Activated CD4-positive, alpha-beta T cell treated with anti-CD3 and anti-CD28 coated beads for 36 hours (primary cell): ENCODE measurements around the gene HBEGF. TPM values are rescaled to one million over a fixed set of nuclear protein-coding genes. Genes with fewer than 3 reads are reported as not detected.
A peak's percentile ranks its signal among the peaks of the same experiment; 100 is the strongest.

ENCODE experiments used
- ATAC-seq: fragments of 200-7000 bp; cut with Tn5 transposase; one replicate; pipeline ENCODE4 v1.10.0; 2021; ENCODE audit warnings: mild to moderate bottlenecking, moderate library complexity
- CTCF ChIA-PET: fragments of 350-600 bp; sonication (Branson Sonifier 250); formaldehyde crosslinking; loops from one replicate; lab custom pipeline; 2021; ENCODE audit warnings: antibody characterized with exemption; lab: Charles Lee
- POLR2A ChIA-PET: fragments of 350-600 bp; sonication (Branson Sonifier 250); formaldehyde crosslinking; loops from one replicate; lab custom pipeline; 2021; ENCODE audit warnings: antibody characterized with exemption, inconsistent platforms; lab: Charles Lee
- DNase-seq: peaks from one replicate; pipeline ENCODE4 v3.0.0-alpha.2; 2020
- H3K27ac Mint-ChIP-seq: one replicate; pipeline ENCODE4 v1.8.0; 2021; ENCODE audit warnings: mixed read lengths
- H3K27me3 Mint-ChIP-seq: one replicate; pipeline ENCODE4 v1.8.0; 2021; ENCODE audit warnings: mixed read lengths
- H3K36me3 Mint-ChIP-seq: one replicate; pipeline ENCODE4 v1.8.0; 2021; ENCODE audit warnings: low read depth, mixed read lengths
- H3K4me1 Mint-ChIP-seq: one replicate; pipeline ENCODE4 v1.8.0; 2021; ENCODE audit warnings: mixed read lengths
- H3K4me3 Mint-ChIP-seq: one replicate; pipeline ENCODE4 v1.8.0; 2021; ENCODE audit warnings: mild to moderate bottlenecking, moderate library complexity, mixed read lengths
- H3K9me3 Mint-ChIP-seq: one replicate; pipeline ENCODE4 v1.8.0; 2021; ENCODE audit warnings: low read depth, mixed read lengths
- intact Hi-C, 2 experiments: fragments of 100-400 bp; cut with DNase I in 1 of 2; cut with micrococcal nuclease in 1 of 2; formaldehyde crosslinking; loops; one replicate each; pipeline versions ENCODE4 v1.14.2 to v1.15.1; 2022 to 2024; cut with DNase I, micrococcal nuclease
- total RNA-seq, 2 experiments: library from RNA; stranded (reverse); gene quantifications; one replicate each; pipeline ENCODE4 v1.2.3, GENCODE V29; 2021

HBEGF gene
- total RNA-seq, 2 experiments from 2014 or later, result 11.8 to 12.5 TPM

DNA sequence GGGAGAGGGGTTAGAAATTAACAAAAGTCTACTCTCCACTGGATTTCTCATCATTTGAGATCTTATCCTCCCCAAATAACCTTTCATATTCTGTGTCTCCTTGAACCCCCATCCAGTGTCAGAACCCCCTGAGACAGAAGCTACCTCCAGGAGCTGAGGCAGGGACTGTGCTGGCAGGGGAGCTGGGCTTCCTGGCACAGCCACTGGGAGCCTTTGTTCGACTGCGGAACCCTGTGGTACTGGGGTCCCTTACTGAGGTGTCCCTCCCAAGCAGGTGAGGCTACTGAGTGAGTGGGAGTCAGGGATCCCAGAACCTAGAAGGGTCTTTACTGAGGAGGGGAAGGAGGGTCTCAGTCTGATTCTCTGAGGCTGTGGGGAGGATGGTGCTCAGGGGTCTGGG lies 15.5 kb upstream of the HBEGF start:
- intact Hi-C loops, result loop anchor here (2.0 kb wide), 3 partner anchors 39 to 359 kb away; partner anchors contain the start of gene ANKHD1 (in 1 of the 2)
- H3K27me3 Mint-ChIP-seq, result peaks cover 8% of the 10 kb centered on the region
- H3K4me1 Mint-ChIP-seq, result peaks cover 17% of the 10 kb centered on the region
- ChIA-PET POLR2A (no interaction called here), CTCF (interaction anchor here (0.7 to 2.8 kb wide), 6 partner anchors 10 to 1606 kb away, joined by 3 to 24 read pairs (median 5); no protein-coding TSS in a partner anchor)
- no peak overlapping the region for H3K4me3 Mint-ChIP-seq
- no peaks in the 10 kb centered on the region for H3K9me3 Mint-ChIP-seq
- no peak overlapping the region for H3K27ac Mint-ChIP-seq
- ATAC-seq (no peak), DNase-seq (no peak)
- no peaks in the 10 kb centered on the region for H3K36me3 Mint-ChIP-seq

DNA sequence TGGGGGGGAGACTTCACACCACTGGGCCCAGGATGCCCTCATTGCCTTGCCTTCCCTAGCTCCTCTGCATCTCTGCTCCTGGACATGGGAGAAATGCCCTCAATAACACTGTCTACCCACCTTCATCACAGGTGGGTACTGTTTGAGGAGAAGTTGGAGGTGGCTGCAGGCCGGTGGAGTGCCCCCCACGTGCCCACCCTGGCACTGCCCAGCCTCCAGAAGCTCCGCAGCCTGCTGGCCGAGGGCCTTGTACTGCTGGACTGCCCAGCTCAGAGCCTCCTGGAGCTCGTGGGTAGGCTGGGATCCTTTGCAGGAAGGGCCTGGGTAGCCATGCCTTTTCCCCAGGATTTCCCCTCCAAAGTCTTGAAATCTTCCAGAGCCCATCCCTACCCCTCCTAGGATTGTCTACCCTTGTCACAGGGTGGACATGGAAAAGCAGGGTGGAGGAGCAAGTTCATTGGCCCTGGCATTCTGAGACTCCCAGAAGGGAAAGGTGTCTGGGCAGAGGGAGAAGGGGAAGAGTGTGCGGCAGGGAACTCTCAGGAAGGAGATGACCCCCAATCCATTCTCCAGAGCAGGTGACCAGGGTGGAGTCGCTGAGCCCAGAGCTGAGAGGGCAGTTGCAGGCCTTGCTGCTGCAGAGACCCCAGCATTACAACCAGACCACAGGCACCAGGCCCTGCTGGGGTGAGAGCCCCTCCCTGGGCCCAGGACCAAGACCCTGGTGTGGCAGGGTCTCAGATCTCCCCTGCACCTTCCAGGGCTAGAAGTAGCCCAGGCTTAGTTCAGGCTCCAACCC lies 14.5 kb upstream of the HBEGF start:
- no peak overlapping the region for H3K4me3 Mint-ChIP-seq
- POLR2A ChIA-PET, result no interaction called here
- peaks cover 8% of the 10 kb centered on the region for H3K27me3 Mint-ChIP-seq
- H3K36me3 Mint-ChIP-seq, result no peaks in the 10 kb centered on the region
- no peaks in the 10 kb centered on the region for H3K9me3 Mint-ChIP-seq
- DNase-seq (no peak), ATAC-seq (no peak)
- no peak overlapping the region for H3K27ac Mint-ChIP-seq
- intact Hi-C loops, result no loop called here
- peaks cover 17% of the 10 kb centered on the region for H3K4me1 Mint-ChIP-seq
- CTCF ChIA-PET, result interaction anchor here (0.6 to 3.1 kb wide), 13 partner anchors 9 to 1607 kb away, joined by 3 to 24 read pairs (median 4); no protein-coding TSS in a partner anchor

DNA sequence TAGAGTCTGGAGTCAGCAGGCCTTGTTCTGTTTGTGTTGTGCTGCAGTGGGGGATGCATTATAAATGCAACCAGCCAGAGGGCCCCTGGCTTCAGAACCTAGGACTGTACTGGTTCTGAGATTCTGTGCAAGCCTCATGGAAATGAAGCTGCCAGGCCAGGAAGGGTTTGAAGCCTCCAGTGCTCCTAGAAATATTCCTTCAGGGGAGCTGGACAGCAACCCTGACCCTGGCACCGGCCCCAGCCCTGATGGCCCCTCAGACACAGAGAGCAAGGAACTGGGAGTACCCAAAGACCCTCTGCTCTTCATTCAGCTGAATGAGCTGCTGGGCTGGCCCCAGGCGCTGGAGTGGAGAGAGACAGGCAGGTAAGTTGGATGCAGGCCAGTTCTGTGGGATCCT lies 13.7 kb upstream of the HBEGF start, which contains the start of gene SLC4A9:
SLC4A9 (plus strand) TSS at position 94 of the 400 bp plus-strand sequence; CDS start at position 137, 43 bp downstream.
- Mint-ChIP-seq H3K4me3 (no peak within 1 kb of the TSS), H3K36me3 (no peaks in the 10 kb centered on the region), H3K9me3 (no peaks in the 10 kb centered on the region), H3K4me1 (peaks cover 17% of the 10 kb centered on the region), H3K27ac (no peak within 1 kb of the TSS), H3K27me3 (peaks cover 8% of the 10 kb centered on the region)
- CTCF ChIA-PET, result interaction anchor here (0.8 to 3.1 kb wide), 7 partner anchors 8 to 360 kb away, joined by 3 to 24 read pairs (median 5); no protein-coding TSS in a partner anchor
- no peak for DNase-seq
- intact Hi-C loops, result no loop called here
- POLR2A ChIA-PET, result no interaction called here
- no peak for ATAC-seq

DNA sequence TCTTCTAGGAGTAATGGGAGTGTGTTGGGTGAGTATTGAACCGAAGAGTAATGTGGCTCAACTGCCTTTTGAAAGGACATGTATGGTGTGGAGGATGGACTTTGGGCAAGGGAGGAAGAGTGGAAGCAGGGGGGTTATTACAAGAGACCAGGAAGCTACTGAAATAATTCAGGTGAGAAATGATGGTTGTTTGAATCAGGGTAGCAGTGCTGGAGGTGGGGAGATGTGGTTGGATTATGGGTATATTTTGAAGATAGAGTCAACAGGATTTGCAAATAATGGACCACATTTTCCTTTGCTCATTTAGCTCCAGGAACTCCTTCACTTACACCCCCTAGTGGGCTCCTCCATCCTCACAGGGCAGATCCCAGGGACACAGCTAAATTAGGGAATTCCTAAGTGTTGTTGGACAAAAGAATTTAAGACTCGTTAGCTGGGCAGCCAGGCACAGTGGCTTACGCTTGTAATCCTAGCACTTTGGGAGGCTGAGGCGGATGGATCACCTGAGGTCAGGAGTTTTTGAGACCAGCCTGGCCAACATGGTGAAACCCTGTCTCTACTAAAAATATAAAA lies 12.4 kb upstream of the HBEGF start:
- no peaks in the 10 kb centered on the region for H3K36me3 Mint-ChIP-seq
- intact Hi-C loops, result no loop called here

DNA sequence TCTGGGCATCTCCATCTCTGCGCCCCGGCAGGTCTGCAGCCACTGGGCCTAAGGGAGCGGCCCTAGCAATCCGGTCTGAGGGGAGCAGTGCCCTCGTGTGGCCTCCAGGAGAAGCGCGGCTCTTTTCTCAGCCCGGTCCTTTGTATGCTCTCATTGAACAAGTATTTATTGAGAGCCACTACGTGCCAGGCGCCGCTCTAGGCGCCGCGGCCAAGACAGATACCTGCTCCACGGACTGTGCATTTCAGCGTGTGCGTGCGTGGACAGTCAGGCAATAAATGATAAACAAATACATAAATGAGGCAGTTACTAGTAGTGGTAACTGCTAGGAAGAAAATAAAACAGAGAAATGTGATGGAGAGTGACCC lies 11.3 kb upstream of the HBEGF start:
- H3K27ac Mint-ChIP-seq, result peak overlapping the region; percentile 44
- intact Hi-C loops, result loop anchor here (1.0 kb wide), 2 partner anchors 113 to 117 kb away; no protein-coding TSS in a partner anchor

More for the DNA sequence above, 12.4 kb upstream of the HBEGF start:
- ATAC-seq, result no peak
- Mint-ChIP-seq H3K27ac (no peak overlapping the region), H3K4me3 (no peak overlapping the region), H3K9me3 (no peaks in the 10 kb centered on the region), H3K4me1 (peaks cover 17% of the 10 kb centered on the region), H3K27me3 (peaks cover 8% of the 10 kb centered on the region)
- DNase-seq, result no peak
- ChIA-PET CTCF (interaction anchor here (0.6 to 3.1 kb wide), 24 partner anchors 13 to 364 kb away, joined by 3 to 21 read pairs (median 4); partner anchors contain the start of genes CD14, EIF4EBP3, HBEGF and ZMAT2), POLR2A (interaction anchor here (0.9 kb wide), 1 partner anchor 115 kb away, joined by 4 read pairs; no protein-coding TSS in a partner anchor)

DNA sequence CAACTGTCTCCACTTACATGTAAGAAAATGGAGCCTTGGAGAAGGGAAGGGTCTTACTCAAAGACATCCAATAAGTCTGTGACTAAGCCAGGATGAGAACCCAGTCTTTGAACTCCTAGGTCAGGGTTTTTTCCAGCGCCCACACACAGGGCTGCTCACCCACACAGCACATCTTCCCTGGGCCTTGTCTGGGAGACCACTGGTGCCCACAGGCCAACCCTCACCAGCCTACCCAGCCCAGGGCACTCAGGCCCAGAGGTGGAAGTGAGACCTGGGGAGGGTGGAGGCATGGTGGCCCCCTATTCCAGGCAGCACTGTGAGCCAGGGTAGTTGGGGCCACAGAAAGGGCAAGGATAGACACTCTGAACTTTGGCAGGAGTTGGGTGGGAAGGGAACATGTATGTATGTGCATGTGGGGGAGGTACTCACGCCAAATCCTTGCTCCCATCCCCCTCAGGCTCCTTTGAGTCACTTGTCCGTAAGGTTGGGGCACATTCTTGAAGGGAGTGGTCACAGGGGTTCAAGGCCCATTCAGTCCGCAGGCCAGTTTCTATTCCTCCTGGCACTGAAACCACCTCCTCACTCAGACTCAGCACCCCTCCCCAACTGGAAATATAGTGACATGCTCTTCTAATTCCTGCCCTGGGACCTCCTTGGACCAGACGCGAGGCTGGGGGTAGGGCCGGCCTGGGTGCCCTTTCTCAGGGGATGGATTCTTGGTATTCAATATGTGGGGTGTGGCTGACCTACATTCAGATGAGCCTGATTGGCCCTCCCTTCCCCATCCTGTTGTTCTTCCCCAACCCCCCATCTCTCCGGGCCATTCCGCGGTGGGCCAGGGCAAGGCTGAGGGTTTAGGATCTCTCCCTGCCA lies 10.7 kb upstream of the HBEGF start:
- DNase-seq, result no peak
- Mint-ChIP-seq H3K4me1 (peaks cover 12% of the 10 kb centered on the region), H3K27ac (peak overlapping the region; percentile 44), H3K9me3 (no peaks in the 10 kb centered on the region), H3K27me3 (peaks cover 8% of the 10 kb centered on the region), H3K36me3 (no peaks in the 10 kb centered on the region), H3K4me3 (peak overlapping the region; percentile 48)
- ChIA-PET POLR2A (no interaction called here), CTCF (interaction anchor here (0.7 to 16.4 kb wide), 3 partner anchors 16 to 112 kb away, joined by 3 to 616 read pairs (median 6); no protein-coding TSS in a partner anchor)
- intact Hi-C loops, result loop anchor here (1.0 kb wide), 2 partner anchors 113 to 117 kb away; no protein-coding TSS in a partner anchor
- no peak for ATAC-seq

More for the DNA sequence above, 11.3 kb upstream of the HBEGF start:
- Mint-ChIP-seq H3K27me3 (peaks cover 8% of the 10 kb centered on the region), H3K4me1 (peaks cover 12% of the 10 kb centered on the region), H3K36me3 (no peaks in the 10 kb centered on the region), H3K4me3 (peak overlapping the region; percentile 48), H3K9me3 (no peaks in the 10 kb centered on the region)
- DNase-seq (peak; percentile 89), ATAC-seq (peak; percentile 98)
- POLR2A ChIA-PET, result no interaction called here
- CTCF ChIA-PET, result interaction anchor here (0.8 to 3.1 kb wide), 8 partner anchors 15 to 363 kb away, joined by 3 to 21 read pairs (median 7); no protein-coding TSS in a partner anchor

DNA sequence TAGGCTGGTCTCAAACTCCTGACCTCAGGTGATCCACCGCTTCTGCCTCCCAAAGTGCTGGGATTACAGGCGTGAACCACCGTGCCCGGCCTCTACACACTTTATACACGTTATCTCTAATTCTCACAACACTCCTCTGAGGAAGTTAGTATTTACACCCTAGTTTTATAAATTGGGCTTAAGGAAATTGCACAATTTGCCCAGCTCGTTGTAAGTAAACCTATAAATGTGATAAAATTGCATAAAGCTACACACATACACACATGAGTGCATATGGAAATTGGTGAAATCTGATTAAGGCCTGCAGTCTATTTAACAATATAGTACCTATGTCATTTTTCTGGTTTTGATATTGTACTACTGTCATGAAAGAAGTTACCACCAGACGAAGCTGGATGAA lies 9.1 kb upstream of the HBEGF start:
- ATAC-seq (no peak), DNase-seq (no peak)
- Mint-ChIP-seq H3K9me3 (no peaks in the 10 kb centered on the region), H3K4me3 (no peak overlapping the region), H3K4me1 (peaks cover 15% of the 10 kb centered on the region), H3K27ac (no peak overlapping the region), H3K36me3 (no peaks in the 10 kb centered on the region), H3K27me3 (peaks cover 8% of the 10 kb centered on the region)
- POLR2A ChIA-PET, result no interaction called here
- CTCF ChIA-PET, result interaction anchor here (0.6 to 16.4 kb wide), 10 partner anchors 9 to 360 kb away, joined by 3 to 616 read pairs (median 4); partner anchors contain the start of genes ANKHD1 and HBEGF
- intact Hi-C loops, result no loop called here

DNA sequence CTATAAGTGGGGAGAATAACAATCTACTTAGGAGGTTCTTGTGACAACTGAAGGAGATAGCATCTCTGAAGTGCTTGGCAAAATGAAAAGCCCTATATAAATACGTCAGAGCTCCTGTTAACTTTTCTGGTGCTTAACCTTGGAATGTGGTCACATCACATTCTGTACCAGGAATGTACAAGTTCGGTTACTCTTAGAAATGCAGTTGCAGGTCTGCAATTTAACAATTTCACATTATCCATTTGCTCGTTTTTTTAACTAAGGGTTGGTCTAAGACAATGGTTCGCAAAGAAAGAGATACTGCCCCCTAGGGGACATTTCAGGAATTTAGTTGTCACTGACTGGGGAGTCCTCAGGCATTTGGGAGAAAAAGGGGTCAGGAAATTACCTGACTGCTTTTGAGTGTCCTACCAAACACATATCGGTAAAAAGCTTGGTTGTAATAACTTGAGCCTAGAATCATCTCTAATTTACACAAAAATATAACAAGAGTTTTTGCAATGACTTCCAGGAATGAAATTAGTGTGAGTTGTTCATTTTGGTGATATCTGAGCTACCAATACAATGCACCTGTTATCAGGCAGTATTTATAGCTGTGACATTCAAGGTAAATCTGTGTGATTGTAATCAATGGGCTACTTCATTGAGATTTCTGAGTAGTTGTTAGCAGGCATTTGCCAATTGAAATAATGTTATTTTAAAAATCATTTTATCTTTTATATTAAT lies 5.4 kb upstream of the HBEGF start:
- H3K4me3 Mint-ChIP-seq, result no peak overlapping the region
- H3K9me3 Mint-ChIP-seq, result no peaks in the 10 kb centered on the region

DNA sequence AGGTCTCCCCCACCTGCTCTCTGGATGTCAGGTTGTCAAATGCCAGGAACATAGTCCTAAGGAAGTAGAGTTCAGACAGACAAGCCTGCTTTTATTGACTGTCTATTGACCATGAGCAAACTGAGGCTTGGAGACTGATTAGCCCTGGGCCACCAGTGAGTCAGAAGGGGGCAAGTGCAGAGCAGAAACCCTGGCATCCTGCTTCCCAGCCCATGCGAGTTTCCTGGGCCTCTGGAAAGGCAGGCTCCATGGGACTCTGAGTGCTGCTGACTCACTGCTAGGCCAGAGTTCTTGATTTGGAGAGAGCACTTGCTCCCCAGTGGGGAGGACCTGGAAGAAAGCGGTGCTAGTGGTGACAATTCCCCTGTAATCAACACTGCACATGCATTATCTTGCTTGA lies 2.8 kb upstream of the HBEGF start:
- Mint-ChIP-seq H3K27ac (no peak overlapping the region), H3K4me1 (peaks cover 18% of the 10 kb centered on the region), H3K4me3 (no peak overlapping the region), H3K27me3 (peaks cover 2% of the 10 kb centered on the region), H3K9me3 (no peaks in the 10 kb centered on the region), H3K36me3 (peaks cover 2% of the 10 kb centered on the region)
- ChIA-PET POLR2A (no interaction called here), CTCF (interaction anchor here (0.6 to 16.4 kb wide), 12 partner anchors 12 to 218 kb away, joined by 3 to 616 read pairs (median 3); partner anchors contain the start of gene PFDN1)
- ATAC-seq, result no peak
- no peak for DNase-seq
- intact Hi-C loops, result no loop called here

More for the DNA sequence above, 5.4 kb upstream of the HBEGF start:
- DNase-seq, result peak; percentile 65
- CTCF ChIA-PET, result interaction anchor here (0.7 to 16.4 kb wide), 48 partner anchors 10 to 1255 kb away, joined by 3 to 616 read pairs (median 4); partner anchors contain the start of genes ANKHD1, CYSTM1, EIF4EBP3 and IK
- Mint-ChIP-seq H3K27ac (no peak overlapping the region), H3K36me3 (no peaks in the 10 kb centered on the region), H3K27me3 (no peaks in the 10 kb centered on the region), H3K4me1 (peaks cover 7% of the 10 kb centered on the region)
- intact Hi-C loops, result loop anchor here (1.0 kb wide), 2 partner anchors 107 to 111 kb away; no protein-coding TSS in a partner anchor
- POLR2A ChIA-PET, result no interaction called here
- ATAC-seq, result peak; percentile 90

DNA sequence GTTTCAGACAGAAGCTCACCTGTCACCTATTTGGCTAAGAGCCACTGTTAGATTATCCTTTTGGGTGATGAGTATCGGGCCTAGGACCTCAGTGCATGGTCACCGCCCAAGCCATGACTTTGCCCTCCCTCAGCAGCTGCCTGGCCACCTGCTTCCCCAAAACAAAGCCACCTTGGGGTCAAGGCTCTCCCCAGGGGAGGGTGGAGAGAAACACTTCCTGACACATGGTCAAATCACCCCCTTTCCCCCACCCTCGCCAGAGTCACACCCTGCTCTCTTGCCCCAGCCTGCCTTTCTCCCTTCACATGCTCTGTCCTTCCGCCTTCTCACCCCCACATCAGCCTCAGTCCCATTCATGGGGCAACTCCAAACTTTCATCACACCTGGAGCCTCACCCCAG lies 1.7 kb upstream of the HBEGF start:
- DNase-seq (no peak), ATAC-seq (no peak)
- intact Hi-C loops, result no loop called here
- POLR2A ChIA-PET, result no interaction called here
- H3K4me1 Mint-ChIP-seq, result peaks cover 29% of the 10 kb centered on the region
- no peak overlapping the region for H3K27ac Mint-ChIP-seq
- peaks cover 8% of the 10 kb centered on the region for H3K36me3 Mint-ChIP-seq
- no peak overlapping the region for H3K4me3 Mint-ChIP-seq
- CTCF ChIA-PET, result interaction anchor here (0.7 to 16.4 kb wide), 5 partner anchors 25 to 190 kb away, joined by 3 to 616 read pairs (median 3); no protein-coding TSS in a partner anchor
- H3K9me3 Mint-ChIP-seq, result no peaks in the 10 kb centered on the region
- peaks cover 2% of the 10 kb centered on the region for H3K27me3 Mint-ChIP-seq
